ENCODE data around the gene HOXB5.

Gene HOXB5

DNA sequence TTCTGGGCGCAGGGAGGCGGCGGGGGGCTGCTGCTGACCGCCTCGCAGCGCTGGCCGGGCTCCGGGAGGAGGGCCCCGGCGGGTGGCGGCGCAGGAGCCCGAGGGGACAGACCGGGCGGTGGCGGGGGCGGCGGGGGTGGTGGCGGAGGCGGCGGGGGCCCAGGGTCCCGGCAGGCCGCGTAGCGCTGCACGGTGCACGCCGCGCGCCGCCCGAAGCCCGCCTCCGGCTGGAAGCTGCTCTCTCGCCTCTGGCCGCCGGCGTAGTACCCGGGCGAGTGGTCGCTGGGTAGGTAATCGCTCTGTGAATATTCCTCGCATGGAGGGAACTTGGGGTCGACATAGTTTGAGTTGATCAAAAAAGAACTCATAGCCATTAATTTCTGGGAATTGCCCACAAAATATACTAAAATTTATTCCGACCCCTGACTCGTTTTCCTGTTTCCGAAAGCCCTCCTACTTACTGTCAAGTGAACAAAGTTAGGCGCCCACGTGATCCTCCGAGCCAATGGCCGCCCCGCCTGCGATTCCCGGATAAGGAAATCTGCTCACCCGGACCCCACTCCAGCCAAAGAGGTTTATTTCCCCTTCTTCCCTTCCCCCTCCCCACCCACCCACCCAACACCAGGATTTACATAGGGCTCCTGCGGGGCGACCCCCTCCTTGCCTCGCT, 15.5 kb downstream of the HOXB5 start, which contains the start of gene HOXB4:
Gene HOXB4 (minus strand): TSS at position 405 of the 670 bp plus-strand sequence. CDS start 31 bp downstream, at position 374.
- Histone ChIP-seq H3K4me1 (ENCODE audit: control insufficient read depth, insufficient read depth, low read length, poor library complexity, severe bottlenecking) (peaks cover 21% of the 10 kb centered on the region), H3K27ac (ENCODE audit: insufficient read depth, low read length, poor library complexity, severe bottlenecking) (peak within 1 kb of the TSS; percentile 63), H3K27me3 (replicated peaks; ENCODE audit: control insufficient read depth, insufficient read depth, low read length, poor library complexity, severe bottlenecking) (peaks cover 24% of the 10 kb centered on the region)

DNA sequence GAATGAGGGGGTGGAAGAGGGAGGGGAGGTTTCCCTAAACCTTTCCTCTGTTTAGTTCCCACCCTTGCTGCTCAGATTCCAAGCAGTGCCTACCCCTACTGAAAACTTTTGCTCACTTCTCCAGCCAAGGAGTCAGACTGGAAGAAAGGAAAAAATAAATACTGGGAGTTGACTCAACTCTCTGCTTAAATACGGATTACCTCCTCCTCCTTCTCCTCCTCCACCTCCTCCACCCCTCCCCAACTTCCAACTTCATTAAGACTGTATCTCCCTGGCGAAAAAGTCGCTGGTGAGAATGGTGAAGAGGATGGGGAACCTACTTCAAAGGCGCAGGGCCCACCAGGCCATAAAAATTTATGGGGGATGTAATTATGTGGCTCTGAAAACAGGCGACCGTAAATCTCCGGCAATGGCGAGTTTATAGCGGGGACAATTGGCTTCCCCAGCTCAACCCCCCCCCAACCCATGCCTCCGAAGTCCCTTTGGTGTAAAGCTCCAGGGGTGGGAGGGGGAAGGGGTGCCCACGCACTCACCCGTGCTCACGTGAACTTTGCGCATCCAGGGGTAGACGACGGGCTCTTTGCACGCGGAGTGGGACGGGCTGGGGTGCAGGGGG, 16.1 kb downstream of the HOXB5 start:
- DNase-seq: no peak
- Histone ChIP-seq H3K27me3 (replicated peaks; ENCODE audit: control insufficient read depth, insufficient read depth, low read length, poor library complexity, severe bottlenecking) (peaks cover 24% of the 10 kb centered on the region), H3K4me1 (ENCODE audit: control insufficient read depth, insufficient read depth, low read length, poor library complexity, severe bottlenecking) (peaks cover 21% of the 10 kb centered on the region), H3K36me3 (ENCODE audit: control insufficient read depth, insufficient read depth, low read length) (no peaks in the 10 kb centered on the region), H3K27ac (ENCODE audit: insufficient read depth, low read length, poor library complexity, severe bottlenecking) (no peak overlapping the region), H3K4me3 (ENCODE audit: insufficient read depth, low read depth, low read length, poor library complexity, severe bottlenecking) (peak overlapping the region; percentile 81), H3K9me3 (ENCODE audit: control insufficient read depth, low read length) (no peaks in the 10 kb centered on the region)

More for the DNA sequence above, 15.5 kb downstream of the HOXB5 start, which contains the start of gene HOXB4:
- H3K4me3 ChIP-seq (ENCODE audit: insufficient read depth, low read depth, low read length, poor library complexity, severe bottlenecking): peak within 1 kb of the TSS; percentile 81
- no peaks in the 10 kb centered on the region for H3K36me3 ChIP-seq (ENCODE audit: control insufficient read depth, insufficient read depth, low read length)
- no peaks in the 10 kb centered on the region for H3K9me3 ChIP-seq (ENCODE audit: control insufficient read depth, low read length)
- DNase-seq: peak; percentile 48 to 73 (median 64)

DNA sequence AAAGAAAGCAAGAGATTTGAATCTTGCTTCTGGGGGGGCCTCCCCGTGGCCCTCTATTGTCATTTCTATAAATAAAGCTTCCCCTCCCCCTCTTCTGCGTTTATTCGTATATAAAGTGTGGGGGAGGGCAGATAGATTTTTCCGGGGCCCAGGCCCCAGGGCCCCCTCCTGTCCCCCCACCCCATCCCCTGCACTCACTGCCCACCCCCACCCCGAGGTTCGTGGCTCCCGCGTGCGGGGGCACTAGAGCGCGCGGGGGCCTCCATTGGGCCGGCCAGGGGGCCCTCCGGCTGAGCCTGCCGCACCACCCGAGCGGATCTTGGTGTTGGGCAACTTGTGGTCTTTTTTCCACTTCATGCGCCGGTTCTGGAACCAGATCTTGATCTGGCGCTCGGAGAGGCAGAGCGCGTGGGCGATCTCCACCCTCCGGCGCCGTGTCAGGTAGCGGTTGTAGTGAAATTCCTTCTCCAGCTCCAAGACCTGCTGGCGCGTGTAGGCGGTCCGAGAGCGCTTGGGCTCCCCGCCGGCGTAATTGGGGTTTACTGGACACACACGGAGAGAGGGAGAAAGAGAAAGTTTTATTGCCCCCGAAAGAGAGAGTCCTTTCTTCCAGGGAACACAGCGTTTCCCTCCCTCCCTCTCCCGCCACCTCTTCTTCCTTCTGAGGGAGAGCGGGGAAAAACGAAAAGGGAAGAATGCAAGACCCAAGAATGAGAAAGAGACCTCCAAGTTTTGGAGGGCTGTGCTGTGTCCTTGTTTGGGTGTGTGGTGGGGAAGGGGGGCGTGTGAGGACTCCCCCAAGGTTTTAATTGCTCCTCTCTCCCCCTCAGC, 16.9 kb downstream of the HOXB5 start:
- peak overlapping the region; percentile 81 for H3K4me3 ChIP-seq (ENCODE audit: insufficient read depth, low read depth, low read length, poor library complexity, severe bottlenecking)
- H3K4me1 ChIP-seq (ENCODE audit: control insufficient read depth, insufficient read depth, low read length, poor library complexity, severe bottlenecking): peaks cover 21% of the 10 kb centered on the region
- no peak overlapping the region for H3K27ac ChIP-seq (ENCODE audit: insufficient read depth, low read length, poor library complexity, severe bottlenecking)
- no peak for DNase-seq
- H3K27me3 ChIP-seq (replicated peaks; ENCODE audit: control insufficient read depth, insufficient read depth, low read length, poor library complexity, severe bottlenecking): peaks cover 17% of the 10 kb centered on the region
- no peaks in the 10 kb centered on the region for H3K9me3 ChIP-seq (ENCODE audit: control insufficient read depth, low read length)
- no peaks in the 10 kb centered on the region for H3K36me3 ChIP-seq (ENCODE audit: control insufficient read depth, insufficient read depth, low read length)

DNA sequence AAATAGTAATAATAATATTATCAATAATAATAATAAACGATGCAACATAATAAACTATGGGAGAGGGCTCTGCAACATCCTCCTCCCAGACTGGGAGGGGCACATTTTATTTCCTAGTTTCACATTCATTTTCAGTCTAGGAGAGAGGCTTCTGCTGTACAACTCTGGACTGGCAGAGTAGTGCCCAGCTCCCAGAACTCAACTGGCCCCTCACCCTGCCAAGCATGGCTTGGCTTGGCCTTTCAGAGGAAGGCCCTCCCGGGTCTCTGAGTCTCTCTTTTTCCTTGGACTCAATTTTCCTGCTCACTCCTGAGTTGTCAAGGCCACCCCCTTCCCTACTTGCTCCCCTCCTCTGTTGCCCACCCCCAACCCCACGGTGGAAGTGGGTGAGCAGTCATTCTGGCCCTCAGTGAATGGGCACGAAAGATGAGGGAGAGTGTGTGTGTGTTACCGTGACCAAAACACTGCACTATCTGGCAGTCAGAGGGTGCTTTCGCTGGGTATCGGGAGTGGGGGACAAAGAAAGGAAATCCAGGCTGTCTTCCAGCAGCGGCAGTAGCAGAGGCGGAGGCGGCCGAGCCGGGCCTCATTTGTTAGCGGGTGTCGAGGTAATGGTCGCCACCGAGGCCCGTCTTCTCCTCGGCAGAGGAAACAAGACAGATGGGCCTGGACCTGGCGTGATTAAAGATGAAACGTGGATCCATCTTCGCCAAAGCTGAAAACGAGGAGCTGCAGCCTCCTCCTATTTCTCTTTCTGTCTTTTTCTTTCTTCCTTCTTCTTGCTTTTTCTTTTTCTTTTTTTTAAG, 17.7 kb downstream of the HOXB5 start:
- H3K9me3 ChIP-seq (ENCODE audit: control insufficient read depth, low read length): no peaks in the 10 kb centered on the region
- peaks cover 21% of the 10 kb centered on the region for H3K4me1 ChIP-seq (ENCODE audit: control insufficient read depth, insufficient read depth, low read length, poor library complexity, severe bottlenecking)
- no peak overlapping the region for H3K4me3 ChIP-seq (ENCODE audit: insufficient read depth, low read depth, low read length, poor library complexity, severe bottlenecking)
- no peak for DNase-seq
- no peak overlapping the region for H3K27ac ChIP-seq (ENCODE audit: insufficient read depth, low read length, poor library complexity, severe bottlenecking)
- peaks cover 9% of the 10 kb centered on the region for H3K27me3 ChIP-seq (replicated peaks; ENCODE audit: control insufficient read depth, insufficient read depth, low read length, poor library complexity, severe bottlenecking)
- no peaks in the 10 kb centered on the region for H3K36me3 ChIP-seq (ENCODE audit: control insufficient read depth, insufficient read depth, low read length)

DNA sequence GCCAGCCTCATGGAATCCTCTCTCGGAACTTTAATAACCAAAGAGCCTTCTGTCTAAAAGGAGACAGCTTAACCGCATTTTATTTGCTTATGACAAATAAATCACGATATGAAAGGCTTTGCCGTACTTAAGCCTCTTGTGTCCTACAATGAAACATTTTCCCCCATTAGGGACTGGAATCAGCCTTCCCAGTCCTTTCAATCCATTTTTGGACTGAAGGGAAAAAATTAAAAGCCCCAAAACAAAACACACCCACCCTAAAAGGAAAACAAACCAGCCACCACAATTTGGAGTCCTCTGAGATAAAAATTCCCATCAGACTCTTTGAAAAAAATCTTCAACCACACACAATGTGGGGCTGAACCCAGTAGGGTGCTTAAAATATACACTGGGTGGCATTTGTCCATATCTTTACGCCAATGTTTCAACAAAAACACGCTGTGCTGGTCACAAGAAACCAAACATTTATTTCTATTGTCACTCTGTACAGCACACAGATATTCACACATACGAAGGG, 18.5 kb downstream of the HOXB5 start:
- no peaks in the 10 kb centered on the region for H3K9me3 ChIP-seq (ENCODE audit: control insufficient read depth, low read length)
- H3K4me3 ChIP-seq (ENCODE audit: insufficient read depth, low read depth, low read length, poor library complexity, severe bottlenecking): no peak overlapping the region
- H3K4me1 ChIP-seq (ENCODE audit: control insufficient read depth, insufficient read depth, low read length, poor library complexity, severe bottlenecking): peaks cover 21% of the 10 kb centered on the region
- H3K36me3 ChIP-seq (ENCODE audit: control insufficient read depth, insufficient read depth, low read length): no peaks in the 10 kb centered on the region
- DNase-seq: no peak
- H3K27me3 ChIP-seq (replicated peaks; ENCODE audit: control insufficient read depth, insufficient read depth, low read length, poor library complexity, severe bottlenecking): peaks cover 3% of the 10 kb centered on the region
- no peak overlapping the region for H3K27ac ChIP-seq (ENCODE audit: insufficient read depth, low read length, poor library complexity, severe bottlenecking)

DNA sequence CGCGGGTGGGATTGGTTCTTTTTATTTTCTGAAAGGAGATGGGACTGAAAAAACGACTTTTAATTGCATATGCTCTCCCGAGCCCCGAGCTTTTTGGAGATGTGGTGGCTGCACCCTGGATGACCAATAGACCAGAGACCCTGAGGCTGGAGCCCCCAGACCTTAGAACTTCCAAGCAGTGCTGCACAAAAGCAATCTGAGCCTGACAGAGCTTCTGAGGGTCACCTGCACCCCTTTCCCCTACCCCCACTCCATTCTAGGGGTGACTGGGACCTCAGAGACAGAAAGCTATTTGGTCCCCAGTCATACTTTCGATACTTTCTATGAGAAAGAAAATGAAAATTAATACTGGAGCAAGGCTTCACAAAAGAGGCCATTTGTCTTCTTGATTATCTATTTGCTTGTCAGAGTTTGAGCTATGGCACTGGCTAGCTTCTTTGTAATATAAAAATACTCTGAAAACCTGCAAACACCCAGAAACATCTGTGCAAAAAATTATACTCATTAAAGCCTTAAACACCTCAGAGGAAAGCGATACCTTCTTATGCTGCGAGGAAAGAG, 19.0 kb downstream of the HOXB5 start:
- H3K27me3 ChIP-seq (replicated peaks; ENCODE audit: control insufficient read depth, insufficient read depth, low read length, poor library complexity, severe bottlenecking): no peaks in the 10 kb centered on the region
- no peaks in the 10 kb centered on the region for H3K36me3 ChIP-seq (ENCODE audit: control insufficient read depth, insufficient read depth, low read length)
- DNase-seq: no peak
- H3K4me1 ChIP-seq (ENCODE audit: control insufficient read depth, insufficient read depth, low read length, poor library complexity, severe bottlenecking): peaks cover 21% of the 10 kb centered on the region
- H3K9me3 ChIP-seq (ENCODE audit: control insufficient read depth, low read length): no peaks in the 10 kb centered on the region
- H3K4me3 ChIP-seq (ENCODE audit: insufficient read depth, low read depth, low read length, poor library complexity, severe bottlenecking): no peak overlapping the region
- H3K27ac ChIP-seq (ENCODE audit: insufficient read depth, low read length, poor library complexity, severe bottlenecking): no peak overlapping the region

DNA sequence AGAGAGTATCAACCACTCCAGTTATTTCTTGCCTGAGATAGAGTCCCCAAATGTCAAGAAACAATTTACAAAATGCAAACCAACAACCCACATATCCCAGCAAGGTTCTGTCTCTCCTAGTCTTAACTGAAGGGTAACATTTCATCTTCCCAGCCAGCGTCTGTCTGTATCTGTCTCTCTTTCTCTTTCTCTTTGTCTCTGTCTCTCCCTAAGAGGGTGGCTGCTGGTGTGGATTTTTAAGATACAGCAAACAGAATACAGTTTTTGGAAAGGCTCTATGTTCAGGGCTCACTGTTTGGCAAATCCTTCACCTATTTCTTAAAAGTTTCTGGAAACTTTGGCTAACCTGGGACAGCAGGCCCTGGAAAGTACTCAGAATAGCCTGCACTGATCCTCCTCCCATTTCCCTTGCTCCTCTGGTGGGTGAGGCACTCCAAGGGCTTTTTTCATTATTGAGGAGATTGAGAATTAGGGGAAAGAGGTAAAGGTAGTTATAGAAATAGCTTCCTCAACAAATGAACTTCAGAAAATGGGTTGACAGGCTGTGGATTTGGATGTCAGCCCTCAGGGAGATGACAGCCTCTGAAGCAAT, 21.7 kb downstream of the HOXB5 start:
- Histone ChIP-seq H3K27ac (ENCODE audit: insufficient read depth, low read length, poor library complexity, severe bottlenecking) (no peak overlapping the region), H3K4me3 (ENCODE audit: insufficient read depth, low read depth, low read length, poor library complexity, severe bottlenecking) (no peak overlapping the region), H3K9me3 (ENCODE audit: control insufficient read depth, low read length) (no peaks in the 10 kb centered on the region), H3K36me3 (ENCODE audit: control insufficient read depth, insufficient read depth, low read length) (no peaks in the 10 kb centered on the region), H3K27me3 (replicated peaks; ENCODE audit: control insufficient read depth, insufficient read depth, low read length, poor library complexity, severe bottlenecking) (no peaks in the 10 kb centered on the region), H3K4me1 (ENCODE audit: control insufficient read depth, insufficient read depth, low read length, poor library complexity, severe bottlenecking) (peaks cover 4% of the 10 kb centered on the region)
- DNase-seq: no peak

DNA sequence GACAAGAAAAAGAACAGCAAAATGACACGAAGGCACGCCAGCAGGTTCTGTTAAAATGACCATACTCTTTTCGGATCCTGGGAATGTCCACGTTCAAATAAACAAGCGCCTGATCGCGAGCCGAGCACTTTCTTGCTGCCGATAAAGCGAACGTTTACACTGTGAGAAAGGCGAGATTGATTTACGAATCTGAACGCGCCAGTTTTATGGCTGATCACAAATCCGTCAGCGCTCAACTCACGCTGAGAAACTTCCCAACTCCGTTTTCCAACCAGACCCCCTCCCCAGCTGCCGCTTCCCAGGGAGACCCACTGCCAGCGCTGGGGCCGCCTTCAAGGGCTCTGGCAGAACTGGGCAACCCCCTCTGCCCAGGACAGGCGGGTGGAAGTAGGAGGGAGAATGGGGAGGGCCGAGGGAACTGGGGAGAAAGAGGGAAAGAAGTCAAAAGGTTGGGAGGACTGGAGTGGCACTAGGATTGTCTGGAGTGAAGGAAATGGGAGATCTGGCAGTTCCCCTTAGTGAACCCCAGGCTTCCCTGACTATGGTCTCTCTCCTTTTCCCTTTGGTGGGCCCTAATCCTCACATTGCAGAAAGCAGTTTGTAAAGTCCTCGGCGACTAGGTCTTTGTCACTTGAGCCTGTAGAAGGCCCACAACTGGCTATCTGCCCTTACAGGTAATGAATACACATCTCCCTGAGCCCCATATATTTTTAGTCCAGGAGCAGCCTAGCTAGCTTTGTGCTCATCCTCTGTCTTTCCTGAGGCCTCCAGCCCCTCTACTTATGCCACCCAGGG, 22.4 kb downstream of the HOXB5 start:
- no peak overlapping the region for H3K27ac ChIP-seq (ENCODE audit: insufficient read depth, low read length, poor library complexity, severe bottlenecking)
- H3K36me3 ChIP-seq (ENCODE audit: control insufficient read depth, insufficient read depth, low read length): no peaks in the 10 kb centered on the region
- H3K9me3 ChIP-seq (ENCODE audit: control insufficient read depth, low read length): no peaks in the 10 kb centered on the region
- no peak for DNase-seq
- no peak overlapping the region for H3K4me3 ChIP-seq (ENCODE audit: insufficient read depth, low read depth, low read length, poor library complexity, severe bottlenecking)
- H3K4me1 ChIP-seq (ENCODE audit: control insufficient read depth, insufficient read depth, low read length, poor library complexity, severe bottlenecking): no peaks in the 10 kb centered on the region
- H3K27me3 ChIP-seq (replicated peaks; ENCODE audit: control insufficient read depth, insufficient read depth, low read length, poor library complexity, severe bottlenecking): no peaks in the 10 kb centered on the region
